Tibial artery (tissue), 4 donors: ENCODE data around the gene BTBD16.

Experiments
- DNase-seq, 2 donors: peaks; one replicate each; pipeline ENCODE4 v3.0.0-alpha.2; 2019
- H3K27ac ChIP-seq, 2 donors: fragments of 200-600 bp; sonication (generic) in 1 of 2; 1 replicate in 1 of 2; 2 replicates in 1 of 2; pipeline ENCODE4 v1.5.1; 2018 to 2019; ENCODE audit warnings: mild to moderate bottlenecking in 1 of 2
- H3K27me3 ChIP-seq, 2 donors: fragments of 200-600 bp; sonication (generic) in 1 of 2; one replicate each; pipeline versions ENCODE4 v1.5.1 to v1.6.0; 2016 to 2019
- H3K36me3 ChIP-seq, 3 donors: fragments of 200-600 bp; sonication (generic) in 2 of 3; one replicate each; pipeline ENCODE4 v1.5.1; 2016 to 2019; ENCODE audit warnings: mild to moderate bottlenecking in 2 of 3
- H3K4me1 ChIP-seq, 4 donors: fragments of 200-600 bp; sonication (generic) in 2 of 4; 1 replicate in 3 of 4; 2 replicates in 1 of 4; pipeline ENCODE4 v1.5.1; 2016 to 2019
- H3K4me3 ChIP-seq, 2 donors: fragments of 200-600 bp; sonication (generic) in 1 of 2; 1 replicate in 1 of 2; 2 replicates in 1 of 2; pipeline ENCODE4 v1.5.1; 2018 to 2019; ENCODE audit warnings: mild to moderate bottlenecking in 2 of 2
- H3K9me3 ChIP-seq, 3 donors: fragments of 200-600 bp; sonication (generic) in 1 of 3; one replicate each; pipeline ENCODE4 v1.5.1; 2016 to 2019
- intact Hi-C: fragments of 100-400 bp; cut with DNase I; formaldehyde crosslinking; loops from one replicate; pipeline ENCODE4 v1.15.0; 2023; ENCODE audit warnings: low total_unique reads
- TF ChIP-seq, protein P1 (sequence below), 2 experiments: fragments of 200-600 bp in 1 of 2; fragments of 450-650 bp in 1 of 2; IDR thresholded peaks; one replicate each; pipeline ENCODE4 v1.5.1; 2017 to 2019; ENCODE audit warnings: antibody characterized with exemption in 2 of 2, mild to moderate bottlenecking in 1 of 2, moderate library complexity in 1 of 2

BTBD16 gene

DNA sequence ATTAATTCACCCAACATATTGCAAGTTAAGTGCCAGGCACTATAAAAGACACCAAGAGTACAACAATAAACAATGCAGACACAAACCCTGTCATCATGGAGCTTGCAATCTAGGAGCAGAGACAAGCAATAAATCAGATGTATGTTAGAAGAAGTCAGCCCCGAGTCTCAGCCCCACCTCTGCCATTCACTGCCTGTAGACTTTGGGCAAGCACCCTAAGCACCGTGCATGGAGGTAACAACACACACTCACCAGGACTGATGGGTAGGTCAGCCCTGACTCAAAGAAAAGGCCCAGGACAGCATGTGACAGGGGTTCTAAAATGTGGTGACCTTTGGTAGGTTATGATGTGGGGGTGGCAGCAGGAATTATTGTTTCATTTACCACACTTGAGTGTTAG is 54.1 kb downstream of the BTBD16 start:
- peaks cover 0 to 6% (median 0%) of the 10 kb centered on the region in 3 donors for H3K9me3 ChIP-seq
- H3K36me3 ChIP-seq: no peaks in the 10 kb centered on the region
- intact Hi-C loops: no loop called here
- H3K27ac ChIP-seq: no peak overlapping the region
- no peak overlapping the region for H3K4me3 ChIP-seq
- H3K27me3 ChIP-seq: no peaks in the 10 kb centered on the region
- no peak for DNase-seq
- TF ChIP-seq, protein P1, sequence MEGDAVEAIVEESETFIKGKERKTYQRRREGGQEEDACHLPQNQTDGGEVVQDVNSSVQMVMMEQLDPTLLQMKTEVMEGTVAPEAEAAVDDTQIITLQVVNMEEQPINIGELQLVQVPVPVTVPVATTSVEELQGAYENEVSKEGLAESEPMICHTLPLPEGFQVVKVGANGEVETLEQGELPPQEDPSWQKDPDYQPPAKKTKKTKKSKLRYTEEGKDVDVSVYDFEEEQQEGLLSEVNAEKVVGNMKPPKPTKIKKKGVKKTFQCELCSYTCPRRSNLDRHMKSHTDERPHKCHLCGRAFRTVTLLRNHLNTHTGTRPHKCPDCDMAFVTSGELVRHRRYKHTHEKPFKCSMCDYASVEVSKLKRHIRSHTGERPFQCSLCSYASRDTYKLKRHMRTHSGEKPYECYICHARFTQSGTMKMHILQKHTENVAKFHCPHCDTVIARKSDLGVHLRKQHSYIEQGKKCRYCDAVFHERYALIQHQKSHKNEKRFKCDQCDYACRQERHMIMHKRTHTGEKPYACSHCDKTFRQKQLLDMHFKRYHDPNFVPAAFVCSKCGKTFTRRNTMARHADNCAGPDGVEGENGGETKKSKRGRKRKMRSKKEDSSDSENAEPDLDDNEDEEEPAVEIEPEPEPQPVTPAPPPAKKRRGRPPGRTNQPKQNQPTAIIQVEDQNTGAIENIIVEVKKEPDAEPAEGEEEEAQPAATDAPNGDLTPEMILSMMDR (IDR thresholded peaks at IDR 0.05): no peak
- no peaks in the 10 kb centered on the region for H3K4me1 ChIP-seq

DNA sequence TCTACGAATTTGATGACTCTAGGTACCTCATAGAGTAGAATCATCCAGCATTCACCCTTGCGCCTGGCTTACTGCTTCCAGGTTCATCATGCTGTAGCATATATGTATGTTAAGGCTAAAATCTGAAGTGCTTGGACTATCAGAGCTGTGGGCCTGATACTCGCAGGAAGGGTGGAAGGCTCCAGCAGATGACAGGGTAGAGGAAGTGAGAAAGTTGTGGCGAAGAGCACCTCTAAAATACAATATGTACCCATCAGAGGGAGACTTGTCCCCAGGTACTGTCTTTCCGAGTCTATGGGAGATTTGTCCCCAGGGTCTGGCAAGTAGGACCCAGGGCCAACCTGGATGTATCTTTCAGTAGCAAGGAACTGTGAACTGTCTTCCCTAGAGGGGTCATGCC is 55.3 kb downstream of the BTBD16 start:
- no peak for DNase-seq
- H3K27ac ChIP-seq: no peak overlapping the region
- intact Hi-C loops: no loop called here
- H3K4me1 ChIP-seq: no peaks in the 10 kb centered on the region
- no peak overlapping the region for H3K4me3 ChIP-seq
- TF ChIP-seq, protein P1 (IDR thresholded peaks at IDR 0.05): no peak
- H3K27me3 ChIP-seq: no peaks in the 10 kb centered on the region
- H3K9me3 ChIP-seq: no peaks in the 10 kb centered on the region
- H3K36me3 ChIP-seq: no peaks in the 10 kb centered on the region

DNA sequence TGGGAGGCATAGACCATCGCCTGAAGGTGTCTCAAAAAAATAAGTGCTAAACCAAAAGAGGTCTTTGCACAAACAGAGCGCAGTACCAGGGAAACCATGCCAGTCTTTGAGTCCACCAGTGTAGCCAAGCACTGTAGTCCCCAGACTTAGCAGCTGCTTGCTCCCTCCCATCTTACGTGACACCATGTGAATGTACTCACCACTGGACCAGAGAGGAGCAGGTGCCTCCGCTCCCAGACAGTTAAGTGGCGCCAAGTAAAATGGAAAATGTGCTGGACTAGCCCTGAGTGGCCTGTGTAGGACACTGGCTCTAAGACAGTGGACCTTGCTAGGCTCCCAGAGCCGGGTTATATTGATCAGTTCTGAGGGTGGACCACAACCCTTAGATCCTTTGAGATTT is 55.7 kb downstream of the BTBD16 start:
- no peaks in the 10 kb centered on the region for H3K9me3 ChIP-seq
- no peak overlapping the region for H3K4me3 ChIP-seq
- no peak for DNase-seq
- no peaks in the 10 kb centered on the region for H3K4me1 ChIP-seq
- intact Hi-C loops: no loop called here
- H3K36me3 ChIP-seq: no peaks in the 10 kb centered on the region
- H3K27me3 ChIP-seq: no peaks in the 10 kb centered on the region
- no peak overlapping the region for H3K27ac ChIP-seq
- TF ChIP-seq, protein P1 (IDR thresholded peaks at IDR 0.05): no peak

DNA sequence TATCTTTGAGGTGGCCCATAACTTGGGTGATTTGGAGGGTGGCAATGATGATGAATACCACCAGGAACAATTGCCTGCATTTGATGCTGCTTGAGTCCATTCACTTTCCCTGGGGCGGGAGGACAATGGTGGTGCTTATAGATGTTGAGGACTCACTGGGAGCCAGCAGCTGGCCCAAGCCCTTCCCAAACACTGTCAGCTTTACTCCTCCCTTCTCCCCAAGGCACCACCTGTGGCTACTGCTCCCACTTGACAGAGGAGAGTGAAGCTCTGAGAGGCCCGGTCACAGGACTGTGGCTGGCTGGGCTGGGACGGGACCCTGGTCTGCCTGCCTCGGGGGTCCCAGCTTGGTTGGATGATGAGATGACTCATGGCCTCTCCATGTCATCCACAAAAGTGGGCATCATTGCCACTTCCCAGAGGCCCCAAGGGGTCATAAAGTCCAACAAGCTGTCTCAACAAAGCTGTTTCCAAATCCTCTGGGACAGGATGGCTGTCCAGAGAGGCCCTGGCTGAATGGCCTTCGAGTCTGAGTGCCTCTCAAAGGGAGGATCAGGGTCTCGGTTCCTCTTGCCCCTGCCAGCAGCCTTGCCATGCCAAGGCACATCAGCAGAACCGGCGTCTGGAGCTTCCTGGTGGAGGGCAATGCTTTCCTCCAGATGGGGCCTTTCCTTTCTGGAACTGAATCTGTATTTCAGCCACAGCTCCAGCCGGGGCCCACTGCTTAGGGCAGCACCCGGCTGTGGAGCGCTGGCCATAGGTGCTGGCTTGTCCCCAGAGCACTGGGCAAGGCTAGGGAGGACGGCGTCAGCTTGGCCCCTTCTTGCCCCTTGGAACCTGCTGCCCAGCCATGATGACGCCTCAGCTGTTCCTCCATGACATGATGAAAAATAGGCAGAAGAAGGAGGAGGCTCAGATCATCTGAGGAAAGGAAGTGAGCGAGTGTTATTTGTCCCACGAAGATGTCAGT is 56.4 kb downstream of the BTBD16 start:
- Histone ChIP-seq H3K27ac (no peak overlapping the region), H3K27me3 (no peaks in the 10 kb centered on the region), H3K4me1 (no peaks in the 10 kb centered on the region), H3K4me3 (no peak overlapping the region), H3K9me3 (no peaks in the 10 kb centered on the region), H3K36me3 (no peaks in the 10 kb centered on the region)
- DNase-seq: no peak
- intact Hi-C loops: no loop called here
- TF ChIP-seq, protein P1 (IDR thresholded peaks at IDR 0.05): no peak

DNA sequence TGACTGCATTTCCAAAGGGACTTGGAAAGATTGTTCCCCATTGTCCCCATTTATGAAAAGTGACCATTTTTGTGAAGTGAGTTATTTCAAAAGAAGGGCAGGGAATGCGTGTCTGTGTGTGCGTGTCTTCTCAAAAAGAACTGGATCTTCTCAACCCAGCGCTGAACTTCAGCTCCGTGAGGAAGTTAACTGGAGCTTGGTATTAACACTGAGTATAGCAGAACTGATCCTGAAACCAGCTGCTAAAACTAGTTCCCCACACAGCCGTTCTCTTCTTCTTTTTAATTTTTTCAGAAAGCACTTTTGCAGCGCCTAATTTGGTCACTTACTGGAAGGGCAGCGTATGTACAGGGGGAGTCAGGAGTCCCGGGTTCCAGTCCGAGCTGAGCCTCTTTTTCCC is 57.6 kb downstream of the BTBD16 start:
- no peak for DNase-seq
- Histone ChIP-seq H3K36me3 (no peaks in the 10 kb centered on the region), H3K27ac (no peak overlapping the region), H3K9me3 (no peaks in the 10 kb centered on the region), H3K4me1 (no peaks in the 10 kb centered on the region), H3K4me3 (no peak overlapping the region), H3K27me3 (no peaks in the 10 kb centered on the region)
- TF ChIP-seq, protein P1 (IDR thresholded peaks at IDR 0.05): no peak
- intact Hi-C loops: no loop called here
